ENCODE data around the gene CCDC137.

CCDC137 gene

DNA sequence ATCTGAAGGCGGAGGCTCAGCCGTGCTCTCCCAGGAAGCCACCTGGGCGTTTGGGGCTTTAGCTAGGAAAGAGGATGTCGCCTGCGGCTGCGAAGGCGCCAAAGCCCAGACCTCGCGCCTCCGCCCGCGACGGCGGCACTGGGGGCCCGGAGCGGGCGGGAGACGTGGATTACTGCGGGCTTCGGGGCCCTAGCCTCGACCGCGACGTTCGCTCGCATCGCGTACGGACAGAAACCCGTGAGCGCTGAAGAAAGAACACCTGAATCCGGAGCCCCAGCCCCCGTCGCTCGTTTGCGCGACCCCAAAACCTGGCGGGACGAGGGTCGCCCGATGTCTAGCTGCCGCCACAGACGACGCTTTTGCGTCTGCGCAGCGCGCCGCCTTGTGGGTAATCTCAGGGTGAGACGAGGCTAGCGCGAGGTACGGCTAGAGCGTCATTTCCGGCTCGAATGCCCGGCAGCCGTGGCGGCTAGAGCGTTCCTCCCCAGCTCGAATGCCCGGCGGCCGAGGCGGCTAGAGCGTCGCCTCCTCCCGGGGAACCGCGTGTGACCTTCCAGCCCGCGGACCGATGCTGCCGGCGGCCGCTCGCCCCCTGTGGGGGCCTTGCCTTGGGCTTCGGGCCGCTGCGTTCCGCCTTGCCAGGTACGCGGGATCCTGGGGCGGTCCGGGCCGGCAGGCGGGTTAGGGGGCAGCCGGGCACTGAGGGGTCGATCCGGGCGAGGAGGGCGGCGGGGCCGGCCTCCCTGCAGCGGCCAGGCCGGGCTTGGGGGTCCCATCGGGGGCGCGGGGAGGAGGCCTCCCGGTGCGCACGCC lies 36.6 kb downstream of the CCDC137 start, which contains the start of gene MRPL12:
Gene MRPL12, plus strand, starts transcription at position 434 of the 813 bp plus-strand sequence. Its CDS starts 135 bp downstream, at position 569.
- peak; percentile 76 for DNase-seq (ENCODE audit: low read depth, low spot score)

- DNase-seq (ENCODE audit: low read depth, low spot score) = no peak
Observed at GRCh38 chr17:81703747-81704654, 37.5 kb downstream of the CCDC137 start.

DNA sequence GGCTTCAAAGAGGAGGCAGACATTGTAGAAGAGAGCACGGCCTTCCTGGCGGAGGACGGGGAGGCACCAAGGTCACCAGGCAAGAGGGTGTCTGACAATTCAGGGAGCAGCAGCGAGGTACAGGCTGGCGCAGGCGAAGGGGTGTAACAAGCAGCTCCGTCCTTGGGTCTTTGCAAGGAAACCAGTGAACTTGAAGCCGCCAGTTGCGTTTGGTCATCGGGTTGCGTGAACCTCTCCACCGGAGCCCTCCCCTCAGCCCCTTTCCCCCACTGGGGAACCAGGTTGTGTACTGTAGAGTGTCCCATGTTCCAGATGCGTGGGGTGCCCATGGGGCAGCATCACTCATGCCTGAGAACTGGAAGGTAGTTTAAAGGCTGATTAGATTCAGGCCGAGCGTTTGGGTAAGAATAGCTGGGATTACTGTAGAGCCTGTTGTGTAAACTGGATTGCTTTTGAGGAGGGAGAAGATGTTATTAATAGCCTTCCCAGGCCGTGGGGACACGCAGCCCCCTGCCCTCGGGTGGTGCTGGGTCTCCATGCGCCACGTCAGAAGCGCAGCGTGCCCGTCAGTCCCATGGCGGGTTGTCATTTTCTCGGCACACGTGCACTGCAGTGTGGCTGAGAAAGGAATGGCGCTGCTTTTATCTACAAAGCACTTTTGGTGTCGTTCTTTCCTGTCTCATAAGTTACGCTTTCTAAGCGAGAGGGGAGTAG lies 39.1 kb downstream of the CCDC137 start:
- DNase-seq (ENCODE audit: low read depth, low spot score) = no peak

- no peak for DNase-seq (ENCODE audit: low read depth, low spot score)
Observed at GRCh38 chr17:81706232-81706611, 39.7 kb downstream of the CCDC137 start.

DNA sequence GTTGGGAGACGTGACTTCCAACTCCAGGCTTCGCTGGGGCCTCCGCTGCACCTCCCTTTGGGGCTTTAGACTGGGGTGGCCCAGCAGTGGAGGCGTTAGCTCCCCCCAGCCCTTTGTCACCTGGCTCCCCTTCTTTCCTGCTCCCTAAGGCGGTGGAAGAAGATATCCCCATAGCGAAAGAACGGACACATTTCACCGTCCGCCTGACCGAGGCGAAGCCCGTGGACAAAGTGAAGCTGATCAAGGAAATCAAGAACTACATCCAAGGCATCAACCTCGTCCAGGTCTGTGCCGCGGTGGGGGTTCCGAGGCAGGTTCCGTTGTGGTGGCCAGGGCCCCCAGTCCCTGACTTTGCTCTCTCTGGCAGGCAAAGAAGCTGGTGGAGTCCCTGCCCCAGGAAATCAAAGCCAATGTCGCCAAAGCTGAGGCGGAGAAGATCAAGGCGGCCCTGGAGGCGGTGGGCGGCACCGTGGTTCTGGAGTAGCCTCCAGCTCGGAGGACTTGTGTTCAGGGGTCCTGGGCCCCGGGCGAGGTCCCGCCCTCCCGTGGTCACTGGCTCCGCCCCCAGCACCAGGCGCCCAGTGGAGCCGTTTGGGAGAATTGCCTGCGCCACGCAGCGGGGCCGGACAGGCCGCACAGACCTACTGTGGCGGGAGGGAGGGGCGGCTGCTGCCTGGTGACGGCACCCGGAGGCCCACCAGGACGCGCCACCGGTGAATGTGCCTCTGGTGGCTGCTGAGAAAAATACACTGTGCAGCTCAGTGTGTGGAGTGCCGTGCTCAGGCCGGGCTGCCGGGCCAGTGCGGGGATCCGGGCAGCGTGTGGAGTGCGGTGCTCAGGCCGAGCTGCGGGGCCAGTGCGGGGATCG lies 40.5 kb downstream of the CCDC137 start:
- DNase-seq (ENCODE audit: low read depth, low spot score) = no peak

GRCh38 chr17:81707725-81708646 lies 41.4 kb downstream of the CCDC137 start:
- no peak for DNase-seq (ENCODE audit: low read depth, low spot score)

DNA sequence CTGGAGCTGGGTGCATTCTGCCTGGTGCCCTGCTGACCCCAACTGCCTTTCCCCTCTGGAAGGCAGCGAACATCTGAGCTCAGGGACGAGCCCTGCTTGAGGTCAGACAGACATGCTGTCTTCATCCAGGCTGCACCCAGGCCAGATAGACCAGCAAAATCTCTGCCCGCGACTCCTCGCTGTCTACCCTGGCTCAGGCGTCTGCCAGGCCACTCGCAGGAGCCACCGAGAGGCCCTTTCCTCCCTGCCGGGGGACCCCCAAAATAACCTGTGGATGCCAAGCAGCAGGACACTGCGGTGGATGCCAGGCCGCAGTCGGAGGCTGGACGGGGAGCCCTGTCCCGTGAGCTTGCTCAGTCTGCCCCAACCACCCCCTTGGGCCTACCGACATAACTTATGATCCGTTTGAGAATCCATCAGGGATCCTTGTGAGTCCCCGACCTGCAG lies 42.2 kb downstream of the CCDC137 start:
- DNase-seq (ENCODE audit: low read depth, low spot score) = no peak

DNA sequence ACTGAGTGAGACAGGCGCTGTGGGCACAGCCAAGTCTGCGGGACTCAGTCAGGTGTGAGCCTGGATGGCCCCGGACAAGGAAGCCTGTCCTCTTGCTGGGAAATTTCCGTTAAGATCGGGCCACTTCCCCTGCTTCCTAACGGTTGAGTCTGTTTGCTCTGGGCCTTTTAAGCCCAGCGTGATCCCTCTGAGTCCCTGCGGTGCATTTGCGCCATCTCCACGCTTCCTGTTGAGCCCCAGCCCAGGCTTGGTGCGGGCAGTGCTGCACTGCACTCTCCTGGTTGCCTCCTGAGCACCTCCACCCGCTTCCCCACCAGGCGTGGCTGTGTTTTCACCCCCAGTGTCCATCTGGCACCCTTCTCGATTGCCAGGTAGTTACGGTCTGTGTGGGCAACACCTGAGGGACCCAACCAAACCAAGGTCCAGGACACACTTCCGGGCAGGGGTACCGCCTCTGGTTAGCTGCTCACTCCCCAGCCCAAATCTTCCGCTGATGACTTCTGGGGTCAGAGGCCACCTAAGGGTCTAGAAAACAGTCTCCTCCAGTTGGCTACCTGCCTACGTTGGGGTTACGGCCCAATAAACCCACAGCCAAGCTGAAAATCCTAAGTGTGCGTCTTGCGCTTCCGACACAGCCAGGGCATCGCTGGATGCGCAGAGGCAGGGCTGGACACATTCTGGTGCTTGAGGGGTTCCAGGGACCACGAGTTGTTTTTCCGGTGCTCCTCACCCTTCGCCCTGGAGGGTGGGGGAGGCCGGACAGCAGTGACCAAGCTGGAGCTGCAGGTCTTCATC lies 44.2 kb downstream of the CCDC137 start:
- no peak for DNase-seq (ENCODE audit: low read depth, low spot score)

DNA sequence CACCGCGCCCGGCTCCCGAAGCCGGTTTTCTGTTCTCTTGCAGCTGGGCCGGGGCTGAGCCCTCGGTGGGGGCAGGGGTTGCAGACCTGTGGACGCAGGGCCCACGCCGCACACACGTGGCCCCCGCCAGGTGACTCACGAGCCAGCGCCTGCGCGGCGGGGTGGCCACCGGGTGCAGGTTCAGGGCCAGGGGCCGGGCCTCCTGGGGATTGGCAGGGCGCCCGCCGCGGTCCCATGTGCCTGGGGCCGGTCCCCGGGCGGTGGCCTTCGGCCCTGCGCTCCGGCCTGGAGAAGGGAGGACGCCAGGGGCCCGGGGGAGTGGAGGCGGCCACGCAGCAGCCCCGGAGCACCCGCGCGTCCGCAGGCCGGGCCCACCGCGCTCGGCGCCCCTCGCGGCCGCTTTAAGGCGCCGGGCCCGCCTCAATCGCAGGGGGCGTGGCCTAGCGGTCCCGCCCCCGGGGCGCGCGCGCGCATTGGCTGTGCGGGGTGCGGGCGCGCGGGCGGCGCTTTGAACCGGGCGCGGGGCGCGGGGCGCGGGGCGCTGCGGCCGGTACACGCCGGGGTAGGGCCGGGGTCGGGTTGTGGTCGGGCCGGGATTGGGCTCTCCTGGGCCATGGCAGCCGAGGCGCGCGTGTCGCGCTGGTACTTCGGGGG lies 45.4 kb downstream of the CCDC137 start, which contains the start of gene SLC25A10:
Gene SLC25A10, plus strand, starts transcription at position 471 of the 654 bp plus-strand sequence. Its CDS starts 143 bp downstream, at position 614.
- DNase-seq (ENCODE audit: low read depth, low spot score) = peak; percentile 70

- no peak for DNase-seq (ENCODE audit: low read depth, low spot score)
Observed at GRCh38 chr17:81712468-81713003, 46.0 kb downstream of the CCDC137 start.

DNA sequence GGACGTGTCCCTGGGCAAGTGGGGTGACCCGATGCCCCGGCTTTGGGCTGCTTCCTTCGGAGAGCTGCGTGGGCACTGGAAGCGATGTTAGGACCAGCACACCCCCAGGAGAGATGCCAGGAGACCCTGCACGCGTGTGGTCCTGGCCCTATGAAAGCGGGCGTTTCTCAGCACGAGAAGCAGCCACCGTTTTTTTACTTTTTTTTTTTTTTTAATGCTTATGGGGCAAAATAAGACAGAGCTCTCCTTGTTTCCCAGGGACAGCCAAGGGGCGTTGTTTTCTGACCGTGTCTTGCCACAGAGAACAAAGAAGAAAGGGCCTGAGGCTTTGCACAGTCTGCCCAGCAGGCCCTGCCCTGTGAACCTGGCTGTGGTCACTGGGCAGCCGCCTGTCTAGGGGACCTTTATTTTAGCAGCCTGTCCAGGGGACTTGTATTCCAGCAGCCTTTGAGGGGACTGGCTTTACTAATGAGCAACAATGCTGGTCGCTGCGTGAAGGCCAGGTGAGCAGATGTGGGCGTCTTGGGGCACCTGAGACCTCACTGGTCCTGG lies 46.5 kb downstream of the CCDC137 start:
- DNase-seq (ENCODE audit: low read depth, low spot score) = no peak

GRCh38 chr17:81713556-81714411 lies 47.2 kb downstream of the CCDC137 start:
- DNase-seq (ENCODE audit: low read depth, low spot score) = no peak

GRCh38 chr17:81714412-81715106 lies 48.0 kb downstream of the CCDC137 start:
- no peak for DNase-seq (ENCODE audit: low read depth, low spot score)

- no peak for DNase-seq (ENCODE audit: low read depth, low spot score)
Observed at GRCh38 chr17:81715107-81715871, 48.8 kb downstream of the CCDC137 start.

Measured in activated naive CD8-positive, alpha-beta T cell treated with anti-CD3 and anti-CD28 coated beads, Interleukin-2, amount 50 U/mL, for 16 hours (primary cell).